ENCODE results near the gene TST.

DNA sequence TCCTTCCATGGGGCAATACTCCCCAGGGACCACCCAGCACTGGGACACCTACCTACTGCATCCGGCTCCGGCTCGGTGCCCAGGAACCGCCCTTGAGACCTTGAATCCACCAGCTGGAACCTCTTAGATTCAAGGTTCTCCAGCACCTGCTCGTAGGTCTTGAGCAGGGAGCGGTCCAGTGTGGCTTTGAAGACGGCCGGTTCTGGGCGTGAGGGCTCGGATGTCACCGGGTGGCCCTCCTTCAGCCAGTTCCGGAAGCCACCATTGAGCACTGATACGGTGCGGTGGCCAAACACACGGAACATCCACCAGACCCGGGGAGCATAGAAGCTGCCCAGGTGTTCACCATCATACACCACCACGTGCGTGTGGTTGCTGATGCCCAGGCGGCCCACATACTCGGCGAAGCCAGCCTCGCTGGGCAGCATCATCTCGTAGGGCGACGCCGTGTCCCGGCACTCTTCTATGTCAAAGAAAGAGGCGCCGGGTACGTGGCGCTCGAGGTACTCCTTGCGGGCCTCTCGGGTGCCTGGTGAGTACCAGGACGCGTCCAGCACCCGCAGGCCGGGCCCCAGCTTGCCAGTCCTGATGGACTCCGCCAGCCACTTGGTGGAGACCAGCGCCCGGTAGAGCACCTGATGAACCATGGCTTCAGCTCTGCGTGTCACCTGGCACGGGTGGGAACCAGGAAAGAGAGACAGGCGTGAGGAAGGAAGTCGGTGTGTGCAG lies 997 bp downstream of the TST start:
- TF ChIP-seq CTCF (IDR thresholded peaks at IDR 0.05) = no peak
- TF ChIP-seq EZH2 (IDR thresholded peaks at IDR 0.05; ENCODE audit: borderline replicate concordance, insufficient read depth, low read depth, low read length, poor library complexity, severe bottlenecking) = no peak
